ENCODE data around the gene TP53AIP1. TPM values are rescaled to one million over a fixed set of nuclear protein-coding genes. Genes with fewer than 3 reads are reported as not detected.

TP53AIP1 gene
- total RNA-seq, 1 experiment from 2014 or later: not detected

- H3K4me3 ChIP-seq: no peak overlapping the region
- no peaks in the 10 kb centered on the region for H3K36me3 ChIP-seq
- no peaks in the 10 kb centered on the region for H3K27me3 ChIP-seq
- H3K4me1 ChIP-seq: no peaks in the 10 kb centered on the region
- peak; percentile 24 to 82 for DNase-seq
- H3K9me3 ChIP-seq (replicated peaks): no peaks in the 10 kb centered on the region
- no peak overlapping the region for H3K27ac ChIP-seq
Observed at GRCh38 chr11:128956401-128957201, 13.9 kb upstream of the TP53AIP1 start.

GRCh38 chr11:128955636-128956035 lies 13.0 kb upstream of the TP53AIP1 start:
- H3K9me3 ChIP-seq (replicated peaks): no peaks in the 10 kb centered on the region
- H3K4me3 ChIP-seq: no peak overlapping the region
- no peaks in the 10 kb centered on the region for H3K36me3 ChIP-seq
- no peaks in the 10 kb centered on the region for H3K4me1 ChIP-seq
- no peak overlapping the region for H3K27ac ChIP-seq
- H3K27me3 ChIP-seq: no peaks in the 10 kb centered on the region
- no peak for DNase-seq

- Histone ChIP-seq H3K4me1 (no peaks in the 10 kb centered on the region), H3K4me3 (no peak overlapping the region), H3K27me3 (no peaks in the 10 kb centered on the region), H3K27ac (no peak overlapping the region), H3K36me3 (no peaks in the 10 kb centered on the region), H3K9me3 (replicated peaks) (no peaks in the 10 kb centered on the region)
- no peak for DNase-seq
Observed at GRCh38 chr11:128953151-128953550, 10.5 kb upstream of the TP53AIP1 start.

- H3K27me3 ChIP-seq: no peaks in the 10 kb centered on the region
- H3K36me3 ChIP-seq: no peaks in the 10 kb centered on the region
- no peaks in the 10 kb centered on the region for H3K9me3 ChIP-seq (replicated peaks)
- H3K4me3 ChIP-seq: no peak overlapping the region
- no peaks in the 10 kb centered on the region for H3K4me1 ChIP-seq
- no peak overlapping the region for H3K27ac ChIP-seq
- no peak for DNase-seq
Observed at GRCh38 chr11:128949791-128950454, 7.3 kb upstream of the TP53AIP1 start.

- Histone ChIP-seq H3K4me1 (no peaks in the 10 kb centered on the region), H3K27ac (no peak overlapping the region), H3K4me3 (no peak overlapping the region), H3K9me3 (replicated peaks) (no peaks in the 10 kb centered on the region), H3K36me3 (no peaks in the 10 kb centered on the region), H3K27me3 (no peaks in the 10 kb centered on the region)
- peak; percentile 53 to 72 for DNase-seq
Observed at GRCh38 chr11:128948583-128948982, 5.9 kb upstream of the TP53AIP1 start.

GRCh38 chr11:128947773-128948172 lies 5.1 kb upstream of the TP53AIP1 start:
- DNase-seq: no peak
- Histone ChIP-seq H3K27ac (no peak overlapping the region), H3K9me3 (replicated peaks) (no peaks in the 10 kb centered on the region), H3K27me3 (no peaks in the 10 kb centered on the region), H3K4me3 (no peak overlapping the region), H3K4me1 (no peaks in the 10 kb centered on the region), H3K36me3 (no peaks in the 10 kb centered on the region)

GRCh38 chr11:128946648-128947047 lies 4.0 kb upstream of the TP53AIP1 start:
- no peaks in the 10 kb centered on the region for H3K36me3 ChIP-seq
- no peak overlapping the region for H3K27ac ChIP-seq
- H3K9me3 ChIP-seq (replicated peaks): no peaks in the 10 kb centered on the region
- H3K4me1 ChIP-seq: no peaks in the 10 kb centered on the region
- no peak for DNase-seq
- H3K27me3 ChIP-seq: no peaks in the 10 kb centered on the region
- no peak overlapping the region for H3K4me3 ChIP-seq

GRCh38 chr11:128943428-128943976 lies 831 bp upstream of the TP53AIP1 start:
- H3K4me1 ChIP-seq: peaks cover 28% of the 10 kb centered on the region
- no peak for DNase-seq
- H3K27ac ChIP-seq: no peak overlapping the region
- H3K36me3 ChIP-seq: no peaks in the 10 kb centered on the region
- H3K27me3 ChIP-seq: no peaks in the 10 kb centered on the region
- no peak overlapping the region for H3K4me3 ChIP-seq
- H3K9me3 ChIP-seq (replicated peaks): no peaks in the 10 kb centered on the region

- Histone ChIP-seq H3K27me3 (no peaks in the 10 kb centered on the region), H3K27ac (no peak overlapping the region), H3K9me3 (replicated peaks) (no peaks in the 10 kb centered on the region), H3K4me3 (no peak overlapping the region), H3K36me3 (no peaks in the 10 kb centered on the region), H3K4me1 (peaks cover 35% of the 10 kb centered on the region)
- no peak for DNase-seq
Observed at GRCh38 chr11:128942272-128942612, 429 bp downstream of the TP53AIP1 start.

- Histone ChIP-seq H3K4me1 (peaks cover 35% of the 10 kb centered on the region), H3K36me3 (no peaks in the 10 kb centered on the region), H3K9me3 (replicated peaks) (no peaks in the 10 kb centered on the region), H3K27ac (no peak overlapping the region), H3K27me3 (no peaks in the 10 kb centered on the region), H3K4me3 (no peak overlapping the region)
- DNase-seq: no peak
Observed at GRCh38 chr11:128941573-128942271, 949 bp downstream of the TP53AIP1 start.

- H3K9me3 ChIP-seq (replicated peaks): no peaks in the 10 kb centered on the region
- DNase-seq: no peak
- H3K27ac ChIP-seq: peak overlapping the region; percentile 73
- peaks cover 35% of the 10 kb centered on the region for H3K4me1 ChIP-seq
- H3K36me3 ChIP-seq: no peaks in the 10 kb centered on the region
- H3K27me3 ChIP-seq: no peaks in the 10 kb centered on the region
- peak overlapping the region; percentile 5; the same call in 1 of the 2 replicates for H3K4me3 ChIP-seq
Observed at GRCh38 chr11:128941110-128941509, 1.6 kb downstream of the TP53AIP1 start.

- peak overlapping the region; percentile 73 for H3K27ac ChIP-seq
- H3K4me3 ChIP-seq: peak overlapping the region; percentile 5
- no peaks in the 10 kb centered on the region for H3K9me3 ChIP-seq (replicated peaks)
- peak; percentile 32 to 55 for DNase-seq
- peaks cover 35% of the 10 kb centered on the region for H3K4me1 ChIP-seq
- H3K36me3 ChIP-seq: no peaks in the 10 kb centered on the region
- H3K27me3 ChIP-seq: no peaks in the 10 kb centered on the region
Observed at GRCh38 chr11:128940603-128941002, 2.1 kb downstream of the TP53AIP1 start.

GRCh38 chr11:128940156-128940555 lies 2.5 kb downstream of the TP53AIP1 start:
- no peak for DNase-seq
- H3K4me1 ChIP-seq: peaks cover 35% of the 10 kb centered on the region
- H3K27ac ChIP-seq: peak overlapping the region; percentile 73
- H3K9me3 ChIP-seq (replicated peaks): no peaks in the 10 kb centered on the region
- H3K36me3 ChIP-seq: no peaks in the 10 kb centered on the region
- no peaks in the 10 kb centered on the region for H3K27me3 ChIP-seq
- H3K4me3 ChIP-seq: peak overlapping the region; percentile 5

- peak; percentile 59 to 86 for DNase-seq
- Histone ChIP-seq H3K4me1 (peaks cover 35% of the 10 kb centered on the region), H3K9me3 (replicated peaks) (no peaks in the 10 kb centered on the region), H3K36me3 (no peaks in the 10 kb centered on the region), H3K27ac (peak overlapping the region; percentile 73), H3K27me3 (no peaks in the 10 kb centered on the region), H3K4me3 (peak overlapping the region; percentile 5)
Observed at GRCh38 chr11:128939591-128939990, 3.1 kb downstream of the TP53AIP1 start.

Data from SJCRH30 (cell line).